Activated naive CD4-positive, alpha-beta T cell treated with anti-CD3 and anti-CD28 coated beads, Interleukin-2, amount 50 U/mL, for 24 hours (primary cell): ENCODE results near the gene NKD1.

Source experiments
- H3K27ac Mint-ChIP-seq: one replicate; pipeline ENCODE4 v1.8.0; 2021; ENCODE audit warnings: mild to moderate bottlenecking, mixed read lengths
- H3K27me3 Mint-ChIP-seq: one replicate; pipeline ENCODE4 v1.8.0; 2021; ENCODE audit warnings: mixed read lengths
- H3K36me3 Mint-ChIP-seq: one replicate; pipeline ENCODE4 v1.8.0; 2021; ENCODE audit warnings: mixed read lengths
- H3K4me1 Mint-ChIP-seq: one replicate; pipeline ENCODE4 v1.8.0; 2021; ENCODE audit warnings: mixed read lengths
- H3K4me3 Mint-ChIP-seq: one replicate; pipeline ENCODE4 v1.8.0; 2021; ENCODE audit warnings: mild to moderate bottlenecking, mixed read lengths
- H3K9me3 Mint-ChIP-seq: one replicate; pipeline ENCODE4 v1.8.0; 2021; ENCODE audit warnings: mixed read lengths

The NKD1 gene

GRCh38 chr16:50611995-50612848 lies 64.0 kb downstream of the NKD1 start:
- Mint-ChIP-seq H3K27ac (no peak overlapping the region), H3K27me3 (no peaks in the 10 kb centered on the region), H3K36me3 (peaks cover 3% of the 10 kb centered on the region)

GRCh38 chr16:50612849-50613198 lies 64.6 kb downstream of the NKD1 start:
- Mint-ChIP-seq H3K27ac (no peak overlapping the region), H3K27me3 (no peaks in the 10 kb centered on the region), H3K4me3 (no peak overlapping the region), H3K4me1 (peaks cover 35% of the 10 kb centered on the region), H3K9me3 (no peaks in the 10 kb centered on the region), H3K36me3 (peaks cover 3% of the 10 kb centered on the region)

More at GRCh38 chr16:50611995-50612848, 64.0 kb downstream of the NKD1 start:
- Mint-ChIP-seq H3K4me3 (no peak overlapping the region), H3K9me3 (no peaks in the 10 kb centered on the region), H3K4me1 (peaks cover 29% of the 10 kb centered on the region)

GRCh38 chr16:50613281-50613963 lies 65.2 kb downstream of the NKD1 start:
- H3K36me3 Mint-ChIP-seq, result peaks cover 3% of the 10 kb centered on the region
- H3K27me3 Mint-ChIP-seq, result no peaks in the 10 kb centered on the region
- no peaks in the 10 kb centered on the region for H3K9me3 Mint-ChIP-seq
- no peak overlapping the region for H3K27ac Mint-ChIP-seq
- H3K4me3 Mint-ChIP-seq, result no peak overlapping the region
- peaks cover 35% of the 10 kb centered on the region for H3K4me1 Mint-ChIP-seq

GRCh38 chr16:50613964-50614474 lies 65.8 kb downstream of the NKD1 start:
- Mint-ChIP-seq H3K4me1 (peaks cover 38% of the 10 kb centered on the region), H3K27ac (no peak overlapping the region), H3K4me3 (no peak overlapping the region), H3K36me3 (peaks cover 3% of the 10 kb centered on the region), H3K9me3 (no peaks in the 10 kb centered on the region), H3K27me3 (no peaks in the 10 kb centered on the region)

- Mint-ChIP-seq H3K36me3 (peaks cover 3% of the 10 kb centered on the region), H3K4me1 (peaks cover 36% of the 10 kb centered on the region), H3K27ac (peak overlapping the region; percentile 4), H3K4me3 (no peak overlapping the region), H3K9me3 (no peaks in the 10 kb centered on the region), H3K27me3 (no peaks in the 10 kb centered on the region)
Observed at GRCh38 chr16:50614955-50615724, 66.9 kb downstream of the NKD1 start.

GRCh38 chr16:50615891-50616290 lies 67.7 kb downstream of the NKD1 start:
- Mint-ChIP-seq H3K9me3 (no peaks in the 10 kb centered on the region), H3K4me3 (no peak overlapping the region), H3K4me1 (peaks cover 33% of the 10 kb centered on the region), H3K27me3 (no peaks in the 10 kb centered on the region), H3K36me3 (peaks cover 3% of the 10 kb centered on the region), H3K27ac (no peak overlapping the region)

- peaks cover 3% of the 10 kb centered on the region for H3K36me3 Mint-ChIP-seq
Observed at GRCh38 chr16:50616386-50616785, 68.2 kb downstream of the NKD1 start.

GRCh38 chr16:50616883-50617645 lies 68.9 kb downstream of the NKD1 start:
- H3K27me3 Mint-ChIP-seq, result no peaks in the 10 kb centered on the region
- no peak overlapping the region for H3K27ac Mint-ChIP-seq
- no peaks in the 10 kb centered on the region for H3K9me3 Mint-ChIP-seq
- H3K4me1 Mint-ChIP-seq, result peaks cover 29% of the 10 kb centered on the region
- H3K4me3 Mint-ChIP-seq, result no peak overlapping the region
- H3K36me3 Mint-ChIP-seq, result peaks cover 3% of the 10 kb centered on the region

More at GRCh38 chr16:50616386-50616785, 68.2 kb downstream of the NKD1 start:
- H3K27me3 Mint-ChIP-seq, result no peaks in the 10 kb centered on the region
- no peak overlapping the region for H3K4me3 Mint-ChIP-seq
- H3K27ac Mint-ChIP-seq, result no peak overlapping the region
- H3K9me3 Mint-ChIP-seq, result no peaks in the 10 kb centered on the region
- H3K4me1 Mint-ChIP-seq, result peaks cover 32% of the 10 kb centered on the region

GRCh38 chr16:50617646-50618184 lies 69.5 kb downstream of the NKD1 start:
- Mint-ChIP-seq H3K27ac (no peak overlapping the region), H3K27me3 (no peaks in the 10 kb centered on the region), H3K4me3 (no peak overlapping the region), H3K4me1 (peaks cover 31% of the 10 kb centered on the region), H3K36me3 (no peaks in the 10 kb centered on the region), H3K9me3 (no peaks in the 10 kb centered on the region)

- H3K4me1 Mint-ChIP-seq, result peaks cover 33% of the 10 kb centered on the region
- H3K9me3 Mint-ChIP-seq, result no peaks in the 10 kb centered on the region
- H3K27ac Mint-ChIP-seq, result no peak overlapping the region
- H3K4me3 Mint-ChIP-seq, result no peak overlapping the region
- H3K27me3 Mint-ChIP-seq, result no peaks in the 10 kb centered on the region
- no peaks in the 10 kb centered on the region for H3K36me3 Mint-ChIP-seq
Observed at GRCh38 chr16:50618238-50618918, 70.2 kb downstream of the NKD1 start.

GRCh38 chr16:50619702-50620491 lies 71.7 kb downstream of the NKD1 start:
- Mint-ChIP-seq H3K27me3 (no peaks in the 10 kb centered on the region), H3K27ac (no peak overlapping the region), H3K9me3 (no peaks in the 10 kb centered on the region)

GRCh38 chr16:50620646-50621451 lies 72.7 kb downstream of the NKD1 start:
- H3K9me3 Mint-ChIP-seq, result no peaks in the 10 kb centered on the region
- H3K36me3 Mint-ChIP-seq, result no peaks in the 10 kb centered on the region
- H3K27ac Mint-ChIP-seq, result no peak overlapping the region
- peaks cover 52% of the 10 kb centered on the region for H3K4me1 Mint-ChIP-seq
- no peak overlapping the region for H3K4me3 Mint-ChIP-seq
- H3K27me3 Mint-ChIP-seq, result no peaks in the 10 kb centered on the region

More at GRCh38 chr16:50619702-50620491, 71.7 kb downstream of the NKD1 start:
- no peaks in the 10 kb centered on the region for H3K36me3 Mint-ChIP-seq
- H3K4me3 Mint-ChIP-seq, result no peak overlapping the region
- peaks cover 47% of the 10 kb centered on the region for H3K4me1 Mint-ChIP-seq

- H3K4me1 Mint-ChIP-seq, result peaks cover 52% of the 10 kb centered on the region
- H3K9me3 Mint-ChIP-seq, result no peaks in the 10 kb centered on the region
- no peaks in the 10 kb centered on the region for H3K36me3 Mint-ChIP-seq
- no peak overlapping the region for H3K27ac Mint-ChIP-seq
- no peak overlapping the region for H3K4me3 Mint-ChIP-seq
- no peaks in the 10 kb centered on the region for H3K27me3 Mint-ChIP-seq
Observed at GRCh38 chr16:50621452-50621792, 73.2 kb downstream of the NKD1 start.
